Breast epithelium (tissue), 3 donors: ENCODE measurements around the gene FTSJ1.

Source experiments
- POLR2A ChIP-seq: fragments of 450-650 bp; IDR thresholded peaks from one replicate; pipeline ENCODE4 v1.6.1; 2016; ENCODE audit warnings: antibody characterized with exemption, mild to moderate bottlenecking, moderate library complexity
- POLR2AphosphoS5 ChIP-seq, 3 donors: sonication (generic); formaldehyde crosslinking; IDR thresholded peaks; one replicate each; pipeline ENCODE4 v1.6.1; 2017; ENCODE audit warnings: antibody characterized with exemption in 3 of 3
- TF ChIP-seq, protein P1 (sequence below), 3 donors: fragments of 450-650 bp; IDR thresholded peaks; one replicate each; pipeline ENCODE4 v1.5.1; 2016 to 2017; ENCODE audit warnings: antibody characterized with exemption in 3 of 3, mild to moderate bottlenecking in 3 of 3, moderate library complexity in 3 of 3

DNA sequence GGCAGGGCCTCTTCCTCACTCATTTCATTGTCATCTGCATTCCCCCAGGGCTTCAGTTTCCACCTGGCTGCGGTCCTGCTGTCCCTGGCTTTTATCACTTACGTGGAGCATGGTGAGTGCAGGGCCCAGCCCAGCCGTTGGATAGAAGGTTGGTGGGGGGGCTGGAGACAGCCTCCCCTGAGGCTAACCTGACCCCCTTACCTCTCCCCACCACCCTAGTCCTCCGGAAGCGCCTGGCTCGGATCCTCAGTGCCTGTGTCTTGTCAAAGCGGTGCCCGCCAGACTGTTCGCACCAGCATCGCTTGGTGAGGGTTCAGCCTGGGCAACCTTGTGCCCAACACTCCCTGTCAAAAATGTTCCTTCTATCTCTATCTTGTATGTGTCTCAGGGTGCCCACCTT, 39.8 kb downstream of the FTSJ1 start:
- TF ChIP-seq, protein P1, sequence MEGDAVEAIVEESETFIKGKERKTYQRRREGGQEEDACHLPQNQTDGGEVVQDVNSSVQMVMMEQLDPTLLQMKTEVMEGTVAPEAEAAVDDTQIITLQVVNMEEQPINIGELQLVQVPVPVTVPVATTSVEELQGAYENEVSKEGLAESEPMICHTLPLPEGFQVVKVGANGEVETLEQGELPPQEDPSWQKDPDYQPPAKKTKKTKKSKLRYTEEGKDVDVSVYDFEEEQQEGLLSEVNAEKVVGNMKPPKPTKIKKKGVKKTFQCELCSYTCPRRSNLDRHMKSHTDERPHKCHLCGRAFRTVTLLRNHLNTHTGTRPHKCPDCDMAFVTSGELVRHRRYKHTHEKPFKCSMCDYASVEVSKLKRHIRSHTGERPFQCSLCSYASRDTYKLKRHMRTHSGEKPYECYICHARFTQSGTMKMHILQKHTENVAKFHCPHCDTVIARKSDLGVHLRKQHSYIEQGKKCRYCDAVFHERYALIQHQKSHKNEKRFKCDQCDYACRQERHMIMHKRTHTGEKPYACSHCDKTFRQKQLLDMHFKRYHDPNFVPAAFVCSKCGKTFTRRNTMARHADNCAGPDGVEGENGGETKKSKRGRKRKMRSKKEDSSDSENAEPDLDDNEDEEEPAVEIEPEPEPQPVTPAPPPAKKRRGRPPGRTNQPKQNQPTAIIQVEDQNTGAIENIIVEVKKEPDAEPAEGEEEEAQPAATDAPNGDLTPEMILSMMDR (IDR thresholded peaks at IDR 0.05), result no peak
- no peak for TF ChIP-seq POLR2A
- TF ChIP-seq POLR2AphosphoS5 (IDR thresholded peaks at IDR 0.05), result no peak
